NB4 (cell line): ENCODE results near the gene MPO.

ENCODE experiments used
- CTCF ChIP-seq: IDR thresholded peaks from one replicate; pipeline ENCODE4 v1.5.1; 2012; ENCODE audit warnings: low read depth, low read length
- MYC ChIP-seq: IDR thresholded peaks from 2 replicates; pipeline ENCODE4 v1.6.1; 2011; ENCODE audit warnings: low read depth, low read length
- POLR2A ChIP-seq: IDR thresholded peaks from 2 replicates; pipeline ENCODE4 v1.6.1; 2011; ENCODE audit warnings: mild to moderate bottlenecking; ENCODE audit not compliant: insufficient read length; ENCODE audit errors: extremely low read depth
- TF ChIP-seq, protein P1 (sequence below): IDR thresholded peaks from 2 replicates; pipeline ENCODE4 v1.6.1; 2011; ENCODE audit warnings: low read depth, low read length

GRCh38 chr17:58224315-58224714 lies 56.4 kb downstream of the MPO start:
- no peak for TF ChIP-seq POLR2A
- TF ChIP-seq CTCF, result no peak
- TF ChIP-seq, protein P1, sequence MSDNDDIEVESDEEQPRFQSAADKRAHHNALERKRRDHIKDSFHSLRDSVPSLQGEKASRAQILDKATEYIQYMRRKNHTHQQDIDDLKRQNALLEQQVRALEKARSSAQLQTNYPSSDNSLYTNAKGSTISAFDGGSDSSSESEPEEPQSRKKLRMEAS, result no peak
- TF ChIP-seq MYC, result no peak
